Epithelial cell of esophagus (primary cell): ENCODE results near the gene LDLRAP1.
A peak's percentile ranks its signal among the peaks of the same experiment; 100 is the strongest.

Experiments
- DNase-seq: peaks from one replicate; pipeline ENCODE4 v3.0.0; 2010; ENCODE audit warnings: low read depth
- H3K4me3 ChIP-seq: 2 replicates; pipeline ENCODE4 v1.5.1; 2011; ENCODE audit warnings: mild to moderate bottlenecking, low read length, control low read depth
- TF ChIP-seq, protein P1 (sequence below): IDR thresholded peaks from 2 replicates; pipeline ENCODE4 v1.5.1; 2011; ENCODE audit warnings: low read depth, mild to moderate bottlenecking, low read length, control low read depth, inconsistent platforms; ENCODE audit not compliant: insufficient read depth; ENCODE audit errors: missing control alignments

The LDLRAP1 gene

GRCh38 chr1:25517476-25518394 lies 25.7 kb upstream of the LDLRAP1 start:
- TF ChIP-seq, protein P1, sequence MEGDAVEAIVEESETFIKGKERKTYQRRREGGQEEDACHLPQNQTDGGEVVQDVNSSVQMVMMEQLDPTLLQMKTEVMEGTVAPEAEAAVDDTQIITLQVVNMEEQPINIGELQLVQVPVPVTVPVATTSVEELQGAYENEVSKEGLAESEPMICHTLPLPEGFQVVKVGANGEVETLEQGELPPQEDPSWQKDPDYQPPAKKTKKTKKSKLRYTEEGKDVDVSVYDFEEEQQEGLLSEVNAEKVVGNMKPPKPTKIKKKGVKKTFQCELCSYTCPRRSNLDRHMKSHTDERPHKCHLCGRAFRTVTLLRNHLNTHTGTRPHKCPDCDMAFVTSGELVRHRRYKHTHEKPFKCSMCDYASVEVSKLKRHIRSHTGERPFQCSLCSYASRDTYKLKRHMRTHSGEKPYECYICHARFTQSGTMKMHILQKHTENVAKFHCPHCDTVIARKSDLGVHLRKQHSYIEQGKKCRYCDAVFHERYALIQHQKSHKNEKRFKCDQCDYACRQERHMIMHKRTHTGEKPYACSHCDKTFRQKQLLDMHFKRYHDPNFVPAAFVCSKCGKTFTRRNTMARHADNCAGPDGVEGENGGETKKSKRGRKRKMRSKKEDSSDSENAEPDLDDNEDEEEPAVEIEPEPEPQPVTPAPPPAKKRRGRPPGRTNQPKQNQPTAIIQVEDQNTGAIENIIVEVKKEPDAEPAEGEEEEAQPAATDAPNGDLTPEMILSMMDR = no peak
- no peak overlapping the region for H3K4me3 ChIP-seq
- DNase-seq = no peak

DNA sequence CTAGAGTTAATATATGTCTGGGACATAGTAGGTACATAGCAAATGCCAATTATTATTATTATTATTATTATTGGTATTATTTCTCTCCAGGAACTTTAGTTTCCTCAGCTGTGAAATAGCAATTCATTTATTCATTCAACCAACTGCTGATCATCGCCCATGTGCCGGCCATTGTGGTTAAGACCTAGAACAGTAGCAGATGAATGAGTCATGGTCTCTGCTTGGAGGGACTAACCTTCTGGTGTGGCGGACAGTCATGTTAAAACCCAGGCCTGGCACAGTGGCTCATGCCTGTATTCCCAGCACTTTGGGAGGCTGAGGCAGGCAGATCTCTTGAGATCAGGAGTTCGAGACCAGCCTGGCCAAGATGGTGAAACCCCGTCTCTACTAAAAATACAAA lies 23.8 kb upstream of the LDLRAP1 start:
- H3K4me3 ChIP-seq = no peak overlapping the region
- DNase-seq = peak; percentile 57
- TF ChIP-seq, protein P1 = no peak

GRCh38 chr1:25520446-25521061 lies 22.9 kb upstream of the LDLRAP1 start:
- TF ChIP-seq, protein P1 = peak; percentile 79
- DNase-seq = peak; percentile 66
- no peak overlapping the region for H3K4me3 ChIP-seq

DNA sequence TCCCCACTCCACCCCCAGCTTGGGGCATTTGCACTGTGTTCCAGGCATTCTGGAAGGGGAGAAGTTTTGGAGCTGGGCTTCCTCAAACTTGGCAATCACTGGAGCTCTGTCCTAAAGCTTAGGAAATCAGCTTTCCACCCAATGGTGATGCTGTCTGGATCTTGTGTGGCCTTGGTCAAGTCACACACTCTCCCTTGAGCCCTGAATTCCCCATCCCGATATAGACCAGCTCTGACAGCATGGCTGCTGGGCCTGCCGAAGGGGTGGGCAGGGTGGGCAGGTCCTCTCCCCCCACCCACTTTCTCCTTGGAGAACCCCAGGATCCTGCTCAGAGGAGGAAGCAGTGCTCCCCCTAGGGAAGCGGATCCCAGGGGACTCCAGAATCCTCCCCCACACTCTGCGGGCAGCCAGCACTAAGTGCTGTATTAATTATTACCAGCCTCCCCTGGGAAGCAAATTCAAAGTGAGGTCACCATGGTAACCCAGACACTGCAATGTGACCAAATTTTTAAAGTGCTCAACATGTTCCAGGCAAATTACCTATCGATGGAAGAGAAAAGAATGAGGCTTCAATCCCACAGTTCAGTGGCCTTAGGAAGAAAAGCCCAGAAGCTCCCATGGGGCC lies 21.3 kb upstream of the LDLRAP1 start:
- H3K4me3 ChIP-seq = no peak overlapping the region
- DNase-seq = no peak
- TF ChIP-seq, protein P1 = no peak

DNA sequence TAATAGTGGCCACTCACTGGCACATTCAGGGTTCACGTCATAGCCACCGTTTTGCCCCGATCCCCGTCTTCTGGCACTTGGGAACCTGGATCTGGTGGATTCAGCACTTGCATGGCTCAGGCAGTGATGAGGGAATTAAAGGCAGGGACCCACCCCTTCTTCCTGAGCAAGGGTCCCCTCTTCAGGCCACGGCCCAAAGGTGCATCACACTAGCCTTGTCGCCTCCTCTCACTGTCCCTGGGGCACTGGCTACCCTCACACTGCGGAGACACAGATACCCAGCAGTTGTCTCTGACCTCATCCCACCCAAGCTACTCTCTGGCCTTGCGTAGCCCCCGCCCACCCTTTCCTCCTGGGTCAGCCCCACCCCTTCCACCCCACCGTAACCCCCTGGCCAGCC lies 19.9 kb upstream of the LDLRAP1 start:
- peak; percentile 46 for DNase-seq
- no peak overlapping the region for H3K4me3 ChIP-seq
- TF ChIP-seq, protein P1 = peak; percentile 42

GRCh38 chr1:25524568-25525360 lies 18.6 kb upstream of the LDLRAP1 start:
- TF ChIP-seq, protein P1 = no peak
- no peak overlapping the region for H3K4me3 ChIP-seq
- DNase-seq = no peak
